Tibial nerve (tissue), 3 donors: ENCODE results near the gene TRAPPC4.

Experiments used
- CTCF ChIP-seq, 5 experiments: fragments of 200-600 bp in 3 of 5; fragments of 450-650 bp in 2 of 5; sonication (generic) in 3 of 5; IDR thresholded peaks; one replicate each; pipeline ENCODE4 v1.5.1; 2016 to 2019; ENCODE audit warnings: antibody characterized with exemption in 5 of 5, mild to moderate bottlenecking in 3 of 5, moderate library complexity in 2 of 5
- POLR2A ChIP-seq, 2 donors: fragments of 450-650 bp; IDR thresholded peaks; one replicate each; pipeline ENCODE4 v1.6.1; 2017; ENCODE audit warnings: antibody characterized with exemption in 2 of 2, mild to moderate bottlenecking in 2 of 2, moderate library complexity in 2 of 2

- TF ChIP-seq CTCF (IDR thresholded peaks at IDR 0.05) (no peak), POLR2A (IDR thresholded peaks at IDR 0.05) (no peak)
Measured at GRCh38 chr11:119044708-119045107, 26.1 kb downstream of the TRAPPC4 start.
